Neural progenitor cell (in vitro differentiated cells): ENCODE data around the gene BEST2.
"Not testable (repeated sequence)": the region's sequence is repeated elsewhere in the genome, so short reads cannot be mapped to it uniquely, and the experiment has no call there.

Experiments
- EZH2 ChIP-seq: fragments of 200-600 bp; sonication (generic); IDR thresholded peaks from 2 replicates; pipeline ENCODE4 v1.6.1; 2017; ENCODE audit warnings: antibody characterized with exemption, mild to moderate bottlenecking, moderate library complexity
- TF ChIP-seq, protein P1 (sequence below): fragments of 200-600 bp; sonication (generic); IDR thresholded peaks from 2 replicates; pipeline ENCODE4 v1.5.1; 2017; ENCODE audit warnings: antibody characterized with exemption, mild to moderate bottlenecking

DNA sequence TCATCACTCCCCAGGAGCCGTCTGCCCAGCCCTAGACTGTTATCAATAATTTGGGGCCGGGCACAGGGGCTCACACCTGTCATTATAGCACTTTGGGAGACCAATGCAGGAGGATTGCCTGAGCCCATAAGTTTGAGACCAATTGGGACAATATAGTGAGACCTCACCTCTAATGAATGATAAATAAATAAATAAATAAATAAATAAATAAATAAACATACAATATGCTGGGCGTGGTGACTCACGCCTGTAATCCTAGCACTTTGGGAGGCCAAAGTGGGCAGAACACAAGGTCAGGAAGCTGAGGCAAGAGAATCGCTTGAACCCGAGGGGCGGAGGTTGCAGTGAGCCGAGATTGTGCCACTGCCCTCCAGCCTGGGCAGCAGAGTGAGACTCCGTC, 38.3 kb upstream of the BEST2 start:
- not testable (repeated sequence) for TF ChIP-seq EZH2
- TF ChIP-seq, protein P1, sequence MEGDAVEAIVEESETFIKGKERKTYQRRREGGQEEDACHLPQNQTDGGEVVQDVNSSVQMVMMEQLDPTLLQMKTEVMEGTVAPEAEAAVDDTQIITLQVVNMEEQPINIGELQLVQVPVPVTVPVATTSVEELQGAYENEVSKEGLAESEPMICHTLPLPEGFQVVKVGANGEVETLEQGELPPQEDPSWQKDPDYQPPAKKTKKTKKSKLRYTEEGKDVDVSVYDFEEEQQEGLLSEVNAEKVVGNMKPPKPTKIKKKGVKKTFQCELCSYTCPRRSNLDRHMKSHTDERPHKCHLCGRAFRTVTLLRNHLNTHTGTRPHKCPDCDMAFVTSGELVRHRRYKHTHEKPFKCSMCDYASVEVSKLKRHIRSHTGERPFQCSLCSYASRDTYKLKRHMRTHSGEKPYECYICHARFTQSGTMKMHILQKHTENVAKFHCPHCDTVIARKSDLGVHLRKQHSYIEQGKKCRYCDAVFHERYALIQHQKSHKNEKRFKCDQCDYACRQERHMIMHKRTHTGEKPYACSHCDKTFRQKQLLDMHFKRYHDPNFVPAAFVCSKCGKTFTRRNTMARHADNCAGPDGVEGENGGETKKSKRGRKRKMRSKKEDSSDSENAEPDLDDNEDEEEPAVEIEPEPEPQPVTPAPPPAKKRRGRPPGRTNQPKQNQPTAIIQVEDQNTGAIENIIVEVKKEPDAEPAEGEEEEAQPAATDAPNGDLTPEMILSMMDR = not testable (repeated sequence)
